ENCODE results near the gene DPP7.

GRCh38 chr9:137136261-137136880 is 21.8 kb upstream of the DPP7 start:
- TF ChIP-seq POLR2A (IDR thresholded peaks at IDR 0.05; ENCODE audit: low read depth, low read length) (no peak), POLR2AphosphoS5 (IDR thresholded peaks at IDR 0.05; ENCODE audit: low read depth, low read length) (no peak)

All from GM12892 (cell line).